Natural killer cell (primary cell): ENCODE measurements around the gene ASCL3. TPM values are rescaled to one million over a fixed set of nuclear protein-coding genes. Genes with fewer than 3 reads are reported as not detected.

Experiments
- ATAC-seq, 3 donors: fragments of 150-1000 bp in 2 of 3; fragments of 200-7000 bp in 1 of 3; cut with Tn5 transposase; 1 replicate in 1 of 3; 2 replicates in 2 of 3; pipeline ENCODE4 v1.10.0; 2021; ENCODE audit warnings: mild to moderate bottlenecking in 2 of 3, moderate library complexity in 2 of 3
- DNase-seq, 2 donors: peaks; one replicate each; pipeline versions ENCODE4 v3.0.0 to v3.0.0-alpha.2; 2013 to 2021; ENCODE audit warnings: mixed read lengths in 1 of 2
- H3K27ac ChIP-seq: one replicate; pipeline ENCODE4 v1.5.1; 2013; ENCODE audit warnings: mild to moderate bottlenecking, low read length
- H3K27me3 ChIP-seq: one replicate; pipeline ENCODE4 v1.6.1; 2013; ENCODE audit warnings: low read length; ENCODE audit not compliant: control insufficient read depth, insufficient read depth
- H3K36me3 ChIP-seq: one replicate; pipeline ENCODE4 v1.6.1; 2013; ENCODE audit warnings: low read length; ENCODE audit not compliant: control insufficient read depth, insufficient read depth
- H3K4me1 ChIP-seq: one replicate; pipeline ENCODE4 v1.6.1; 2013; ENCODE audit warnings: low read length; ENCODE audit not compliant: control insufficient read depth, insufficient read depth
- H3K4me3 ChIP-seq: one replicate; pipeline ENCODE4 v1.5.1; 2013; ENCODE audit warnings: low read length
- H3K9me3 ChIP-seq: one replicate; pipeline ENCODE4 v1.6.1; 2013; ENCODE audit warnings: low read length; ENCODE audit not compliant: control insufficient read depth, insufficient read depth
- H3K27ac Mint-ChIP-seq, 2 donors: one replicate each; pipeline ENCODE4 v1.8.0; 2022; ENCODE audit warnings: mild to moderate bottlenecking in 2 of 2, mixed read lengths in 2 of 2, moderate library complexity in 1 of 2
- H3K27me3 Mint-ChIP-seq, 2 donors: one replicate each; pipeline ENCODE4 v1.8.0; 2022; ENCODE audit warnings: low read depth in 2 of 2, mixed read lengths in 2 of 2
- H3K36me3 Mint-ChIP-seq: one replicate; pipeline ENCODE4 v1.8.0; 2022; ENCODE audit warnings: mixed read lengths
- H3K4me1 Mint-ChIP-seq, 2 donors: one replicate each; pipeline ENCODE4 v1.8.0; 2022; ENCODE audit warnings: mixed read lengths in 2 of 2
- H3K4me3 Mint-ChIP-seq: one replicate; pipeline ENCODE4 v1.8.0; 2022; ENCODE audit warnings: mild to moderate bottlenecking, moderate library complexity, mixed read lengths
- H3K9me3 Mint-ChIP-seq, 2 donors: one replicate each; pipeline ENCODE4 v1.8.0; 2022; ENCODE audit warnings: mixed read lengths in 2 of 2
- CTCF ChIP-seq: fragments of 200-600 bp; IDR thresholded peaks from one replicate; pipeline ENCODE4 v1.8.0; 2022; ENCODE audit warnings: antibody characterized with exemption
- WGBS: methylation state at CpG from one replicate; pipeline ENCODE4 v1.1.7; 2013; ENCODE audit warnings: missing lambda C conversion rate; ENCODE audit not compliant: insufficient coverage; 5-methylcytosine and 5-hydroxymethylcytosine counted together
- intact Hi-C: fragments of 100-400 bp; cut with micrococcal nuclease; formaldehyde crosslinking; loops from one replicate; pipeline ENCODE4 v1.14.2; 2022
- total RNA-seq, 4 donors: library from RNA; stranded (reverse); fragments of 120-200 nt in 1 of 4; gene quantifications; one replicate each; pipeline versions ENCODE4 v1.2.3 to v1.2.4, GENCODE V29; 2013 to 2022

ASCL3 gene
- total RNA-seq, 3 donors from 2014 or later (not counting 1 experiment from before 2014, with no cell fraction given), result not detected

GRCh38 chr11:8947230-8947943 is 4.6 kb upstream of the ASCL3 start:
- Histone ChIP-seq H3K27ac (no peak overlapping the region), H3K27me3 (no peaks in the 10 kb centered on the region), H3K4me3 (no peak overlapping the region), H3K9me3 (no peaks in the 10 kb centered on the region), H3K36me3 (peaks cover 36% of the 10 kb centered on the region), H3K4me1 (no peaks in the 10 kb centered on the region)
- WGBS, result 100% methylated on average over 3 of the region's 4 CpGs
- H3K27ac Mint-ChIP-seq, result no peak overlapping the region
- ATAC-seq, result no peak
- no peak overlapping the region for H3K4me3 Mint-ChIP-seq
- H3K9me3 Mint-ChIP-seq, result no peaks in the 10 kb centered on the region
- no peak for TF ChIP-seq CTCF
- no peaks in the 10 kb centered on the region for H3K4me1 Mint-ChIP-seq
- peaks cover 23% of the 10 kb centered on the region for H3K36me3 Mint-ChIP-seq
- intact Hi-C loops, result no loop called here
- DNase-seq, result no peak
- peaks cover 0 to 6% of the 10 kb centered on the region in 2 donors for H3K27me3 Mint-ChIP-seq

GRCh38 chr11:8941341-8942103 is 1.3 kb downstream of the ASCL3 start:
- intact Hi-C loops, result no loop called here
- Mint-ChIP-seq H3K9me3 (no peaks in the 10 kb centered on the region), H3K27ac (no peak overlapping the region), H3K4me1 (no peaks in the 10 kb centered on the region), H3K4me3 (no peak overlapping the region), H3K27me3 (peaks cover 13 to 26% of the 10 kb centered on the region in 2 donors), H3K36me3 (no peaks in the 10 kb centered on the region)
- no peak for TF ChIP-seq CTCF
- Histone ChIP-seq H3K4me3 (no peak overlapping the region), H3K9me3 (no peaks in the 10 kb centered on the region), H3K27ac (no peak overlapping the region), H3K36me3 (no peaks in the 10 kb centered on the region), H3K27me3 (no peaks in the 10 kb centered on the region), H3K4me1 (no peaks in the 10 kb centered on the region)
- 88% methylated on average over 7 of the region's 8 CpGs for WGBS
- no peak for ATAC-seq
- DNase-seq, result no peak

GRCh38 chr11:8937659-8938058 is 5.2 kb downstream of the ASCL3 start:
- intact Hi-C loops, result no loop called here
- Mint-ChIP-seq H3K9me3 (no peaks in the 10 kb centered on the region), H3K27ac (no peak overlapping the region), H3K36me3 (no peaks in the 10 kb centered on the region), H3K4me3 (no peak overlapping the region), H3K27me3 (peaks cover 16 to 23% of the 10 kb centered on the region in 2 donors), H3K4me1 (no peaks in the 10 kb centered on the region)
- DNase-seq (no peak), ATAC-seq (no peak)
- Histone ChIP-seq H3K36me3 (no peaks in the 10 kb centered on the region), H3K27ac (no peak overlapping the region), H3K27me3 (no peaks in the 10 kb centered on the region), H3K9me3 (no peaks in the 10 kb centered on the region), H3K4me3 (no peak overlapping the region), H3K4me1 (no peaks in the 10 kb centered on the region)
- 94% methylated on average over 13 of the region's 14 CpGs for WGBS
- TF ChIP-seq CTCF, result no peak
